K562 (cell line): Measurements from ENCODE around the gene ZNRF1. TPM values are rescaled to one million over a fixed set of nuclear protein-coding genes. Genes with fewer than 3 reads are reported as not detected.

Experiments used
- ATAC-seq: fragments of 200-7000 bp; cut with Tn5 transposase; 3 replicates; pipeline ENCODE4 v1.9.1; 2020; ENCODE audit warnings: moderate library complexity
- BruUV-seq: library from RNA; stranded (reverse); fragments of 400-500 nt; replicated peaks from 2 replicates; lab custom pipeline; 2021; lab: Mats Ljungman, UMichigan
- CTCF ChIA-PET: fragments of 300-600 bp; formaldehyde crosslinking; extraction: SDS; loops from one replicate; lab custom pipeline; 2021; ENCODE audit warnings: low intra/inter-chr PET ratio; lab: Yijun Ruan, JAX
- POLR2A ChIA-PET: fragments of 300-600, 350-650 bp; sonication (Branson Sonifier 250); formaldehyde crosslinking; extraction: SDS; loops from one replicate; lab custom pipeline; 2021; ENCODE audit warnings: antibody characterized with exemption, inconsistent platforms; lab: Yijun Ruan, JAX
- DNase-seq, 4 experiments: peaks; one replicate each; pipeline versions ENCODE4 v3.0.0 to v3.0.0-alpha.2; 2011 to 2018; ENCODE audit warnings: low spot score in 3 of 4, mixed read lengths in 3 of 4; ENCODE audit errors: extremely low read depth in 1 of 4
- FAIRE-seq: peaks from 2 replicates; lab custom pipeline; 2011; peaks lifted over from hg19 to GRCh38; lab: Jason Lieb, UNC
- H2AFZ ChIP-seq: 2 replicates; pipeline ENCODE4 v1.6.0; 2011; ENCODE audit warnings: low read depth, low read length, control low read depth, inconsistent platforms
- H3K27ac ChIP-seq: fragments of 200-600 bp; 3 replicates; pipeline ENCODE4 v1.8.0; 2011; ENCODE audit warnings: low read depth, mild to moderate bottlenecking, control low read depth, inconsistent platforms, low read length, moderate library complexity, mixed read lengths; ENCODE audit errors: extremely low read depth
- H3K27me3 ChIP-seq, 2 experiments: fragments of 300-600 bp in 1 of 2; 2 replicates in 1 of 2; 3 replicates in 1 of 2; pipeline versions ENCODE4 v1.6.0 to v1.8.0; 2011; ENCODE audit warnings: inconsistent platforms in 2 of 2, low read length in 2 of 2, mild to moderate bottlenecking in 1 of 2, mixed read lengths in 1 of 2, moderate library complexity in 1 of 2; ENCODE audit not compliant: control insufficient read depth in 2 of 2, insufficient read depth in 2 of 2
- H3K36me3 ChIP-seq: fragments of 300-600 bp; 3 replicates; pipeline ENCODE4 v1.8.0; 2011; ENCODE audit warnings: mild to moderate bottlenecking, low read length, inconsistent platforms; ENCODE audit not compliant: control insufficient read depth, insufficient read depth
- H3K4me1 ChIP-seq, 2 experiments: fragments of 200-600 bp in 1 of 2; replicated peaks in 1 of 2; 2 replicates in 1 of 2; 3 replicates in 1 of 2; pipeline versions ENCODE4 v1.5.1 to v1.8.0; 2011; ENCODE audit warnings: inconsistent platforms in 2 of 2, low read length in 2 of 2, mild to moderate bottlenecking in 1 of 2, mixed read lengths in 1 of 2, moderate library complexity in 1 of 2; ENCODE audit not compliant: control insufficient read depth in 2 of 2, insufficient read depth in 2 of 2
- H3K4me2 ChIP-seq: 2 replicates; pipeline ENCODE4 v1.6.1; 2011; ENCODE audit warnings: low read length, control low read depth, inconsistent platforms, mixed read lengths; ENCODE audit not compliant: insufficient read depth
- H3K4me3 ChIP-seq: fragments of 200-600 bp; sonication (generic), shearing (Covaris generic); 2 replicates; pipeline ENCODE4 v1.5.1; 2016; ENCODE audit warnings: control low read depth, inconsistent platforms
- H3K79me2 ChIP-seq: fragments of 200-600 bp; 3 replicates; pipeline ENCODE4 v1.8.0; 2011; ENCODE audit warnings: low read length, inconsistent platforms; ENCODE audit not compliant: control insufficient read depth, insufficient read depth
- H3K9ac ChIP-seq, 2 experiments: 2 replicates each; pipeline versions ENCODE4 v1.6.0 to v1.6.1; 2011; ENCODE audit warnings: low read depth in 2 of 2, low read length in 2 of 2, control low read depth in 1 of 2, inconsistent platforms in 1 of 2, mild to moderate bottlenecking in 1 of 2, mixed read lengths in 1 of 2; ENCODE audit not compliant: insufficient read depth in 1 of 2
- H3K9me1 ChIP-seq: one replicate; pipeline ENCODE4 v1.6.0; 2011; ENCODE audit warnings: inconsistent platforms, mild to moderate bottlenecking, low read length, moderate library complexity; ENCODE audit not compliant: control insufficient read depth, insufficient read depth
- H3K9me3 ChIP-seq: replicated peaks from 2 replicates; pipeline ENCODE4 v1.5.1; 2011; ENCODE audit warnings: low read depth, low read length, inconsistent platforms; ENCODE audit not compliant: control insufficient read depth, insufficient read depth
- H4K20me1 ChIP-seq: replicated peaks from 2 replicates; pipeline ENCODE4 v1.6.1; 2011; ENCODE audit warnings: low read length, inconsistent platforms, mixed read lengths; ENCODE audit not compliant: control insufficient read depth, insufficient read depth
- CBFA2T3 ChIP-seq: fragments of 450-650 bp; IDR thresholded peaks from 2 replicates; pipeline ENCODE4 v1.6.1; 2017
- MXI1 ChIP-seq: IDR thresholded peaks from 2 replicates; pipeline ENCODE4 v1.6.1; 2011; ENCODE audit warnings: low read depth, mild to moderate bottlenecking, improper control_type of control experiment, low read length
- NR3C1 ChIP-seq: sonication (generic); formaldehyde crosslinking; IDR thresholded peaks from 2 replicates; pipeline ENCODE4 v1.8.1; 2022; ENCODE audit warnings: missing genetic modification reagents
- ZNF717 ChIP-seq: fragments of 250-450 bp; sonication (Bioruptor Pico); IDR thresholded peaks from 2 replicates; pipeline ENCODE4 v1.5.0; 2021
- WGBS: fragments of 100-300 bp; shearing (Covaris generic); methylation state at CpG from one replicate; pipeline ENCODE4 v1.1.6; 2016; ENCODE audit warnings: low coverage, mixed read lengths; ENCODE audit not compliant: insufficient coverage; ENCODE audit errors: missing lambda C conversion rate; 5-methylcytosine and 5-hydroxymethylcytosine counted together
- in situ Hi-C: fragments of 300-500 bp; cut with MboI; formaldehyde crosslinking; loops from 4 replicates; pipeline ENCODE4 v1.15.0; 2018; ENCODE audit warnings: inconsistent platforms, mixed read lengths
- intact Hi-C: fragments of 100-400 bp; cut with micrococcal nuclease; formaldehyde crosslinking; loops from 2 replicates; pipeline ENCODE4 v1.14.2; 2022
- polyA plus RNA-seq, 8 experiments: library from polyadenylated mRNA; depleted of rRNA in 4 of 8; stranded (reverse) in 5 of 8; unstranded in 3 of 8; fragments of >200 nt; fragmentation: Nextera tagmentation in 2 of 8; fragmentation: Illumina TruSeq in 1 of 8; extraction: Ambion mirVana in 2 of 8; extraction: Trizol in 1 of 8; gene quantifications; 2 replicates each; pipeline versions ENCODE4 v1.2.1 to v1.2.3, GENCODE V29; 2011 to 2014; ENCODE audit warnings: inconsistent platforms in 1 of 8, missing spikeins in 1 of 8
- total RNA-seq, 7 experiments: library from RNA; depleted of rRNA in 6 of 7; stranded (reverse); fragments of >200 nt in 6 of 7; fragmentation: Illumina TruSeq in 2 of 7; extraction: Trizol in 2 of 7; gene quantifications; 2 replicates each; pipeline versions ENCODE4 v1.2.1 to v1.2.3, GENCODE V29; 2011 to 2021; ENCODE audit warnings: low replicate concordance in 1 of 7
- TF ChIP-seq, protein P1 (sequence below), 2 experiments: IDR thresholded peaks in 1 of 2; conservative IDR thresholded peaks in 1 of 2; 2 replicates each; pipeline ENCODE4 v1.6.1; 2016; ENCODE audit warnings: low read depth in 2 of 2, mild to moderate bottlenecking in 1 of 2, missing compliant biosample characterization in 1 of 2, missing genetic modification characterization in 1 of 2, moderate library complexity in 1 of 2
- TF ChIP-seq, protein P2 (sequence below): sonication (generic); formaldehyde crosslinking; IDR thresholded peaks from 2 replicates; pipeline ENCODE4 v1.8.1; 2023; ENCODE audit warnings: mild to moderate bottlenecking, missing genetic modification reagents
- TF ChIP-seq, protein P3 (sequence below): fragments of 200-800 bp; sonication (Bioruptor generic); IDR thresholded peaks from 2 replicates; pipeline ENCODE4 v1.6.1; 2017; ENCODE audit warnings: missing genetic modification characterization, missing compliant biosample characterization
- TF ChIP-seq, protein P4 (sequence below): fragments of 450-650 bp; IDR thresholded peaks from 2 replicates; pipeline ENCODE4 v1.6.1; 2016; ENCODE audit warnings: antibody characterized with exemption
- TF ChIP-seq, protein P5 (sequence below): fragments of 250-450 bp; sonication (Bioruptor Pico); IDR thresholded peaks from 2 replicates; pipeline ENCODE4 v1.9.0; 2021; ENCODE audit warnings: mild to moderate bottlenecking, inconsistent platforms

ZNRF1 gene
- total and polyA plus RNA-seq, 9 of the 15 experiments (the other 6 are each of a cell fraction or from before 2014, with no cell fraction given): 9.5 to 37.7 (median 20.0) TPM

DNA sequence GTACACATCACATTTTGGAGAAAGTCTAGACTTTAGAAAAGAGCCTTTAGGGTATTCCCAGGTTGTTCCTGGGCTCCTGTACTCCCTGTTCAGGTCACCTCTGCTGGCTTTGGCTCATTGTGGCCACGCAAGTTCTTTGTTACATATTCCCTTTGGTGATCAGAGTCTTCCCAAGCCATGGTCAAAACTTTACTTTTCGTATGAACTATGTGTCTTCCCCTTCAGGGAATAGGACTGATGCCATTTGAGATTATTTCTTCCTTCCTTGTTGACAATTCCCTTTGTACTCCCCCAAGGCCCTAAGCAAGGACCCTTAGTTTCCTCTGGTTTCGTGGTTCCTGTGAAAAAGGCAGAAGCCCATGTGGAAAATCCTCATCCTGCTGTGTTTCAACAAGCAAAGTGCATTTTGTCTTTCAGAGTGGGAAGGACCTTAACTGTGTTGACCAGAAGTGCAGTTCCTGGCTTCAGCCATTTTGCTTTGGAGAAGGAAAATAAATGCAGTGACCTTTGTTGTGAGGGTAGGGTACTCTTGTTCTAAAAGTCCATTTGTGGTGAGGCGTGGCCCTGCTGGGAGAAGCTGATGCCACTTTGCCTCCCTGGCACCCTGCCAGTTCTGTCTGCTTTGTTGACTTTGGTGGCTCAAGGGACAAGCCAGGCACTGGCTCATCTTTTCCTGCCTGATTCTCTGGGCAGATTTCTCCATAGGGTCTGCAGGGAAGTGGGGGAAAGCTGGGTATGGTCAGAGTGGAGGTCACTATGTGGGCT is 55.1 kb downstream of the ZNRF1 start:
- peak in 2 of 4 experiments; percentile 20 to 49 for DNase-seq
- no TSS peak for BruUV-seq
- 44% methylated on average over 4 of the region's 4 CpGs for WGBS
- Histone ChIP-seq H3K27me3 (no peaks in the 10 kb centered on the region), H3K4me2 (no peak overlapping the region), H3K9me1 (no peaks in the 10 kb centered on the region), H3K27ac (peak overlapping the region; percentile 43), H3K4me1 (peaks cover 8 to 37% of the 10 kb centered on the region in 2 experiments; a peak in 4 of 5 replicates), H3K36me3 (no peaks in the 10 kb centered on the region), H3K79me2 (peaks cover 87% of the 10 kb centered on the region), H3K9ac (peak overlapping the region; percentile 28 to 70; a peak in 2 of 4 replicates), H3K4me3 (no peak overlapping the region), H3K9me3 (0 out of 2 replicates have a peak, but pooled peaks cover 5% of the 10 kb centered on the region), H2AFZ (no peak overlapping the region; the same call in 1 of the 2 replicates), H4K20me1 (no peaks in the 10 kb centered on the region)
- in situ Hi-C loops (no loop called here), intact Hi-C loops (no loop called here)
- CTCF ChIA-PET: no interaction called here
- FAIRE-seq: peak; percentile 42
- peak; percentile 34; the same call in 2 of the 3 replicates for ATAC-seq
- POLR2A ChIA-PET: interaction anchor here (0.6 to 2.5 kb wide), 4 partner anchors 10 to 275 kb away, joined by 3 to 25 read pairs (median 5); no protein-coding TSS in a partner anchor
- TF ChIP-seq MXI1 (no peak), ZNF717 (CRISPR knock-in tag) (no peak), CBFA2T3 (peak; percentile 15; the same call in 1 of the 2 replicates), NR3C1 (CRISPR knock-in tag) (no peak)
- TF ChIP-seq, protein P1, sequence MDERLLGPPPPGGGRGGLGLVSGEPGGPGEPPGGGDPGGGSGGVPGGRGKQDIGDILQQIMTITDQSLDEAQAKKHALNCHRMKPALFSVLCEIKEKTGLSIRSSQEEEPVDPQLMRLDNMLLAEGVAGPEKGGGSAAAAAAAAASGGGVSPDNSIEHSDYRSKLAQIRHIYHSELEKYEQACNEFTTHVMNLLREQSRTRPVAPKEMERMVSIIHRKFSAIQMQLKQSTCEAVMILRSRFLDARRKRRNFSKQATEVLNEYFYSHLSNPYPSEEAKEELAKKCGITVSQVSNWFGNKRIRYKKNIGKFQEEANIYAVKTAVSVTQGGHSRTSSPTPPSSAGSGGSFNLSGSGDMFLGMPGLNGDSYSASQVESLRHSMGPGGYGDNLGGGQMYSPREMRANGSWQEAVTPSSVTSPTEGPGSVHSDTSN (CRISPR knock-in tag; IDR thresholded peaks at IDR 0.05; ENCODE audit: low read depth): no peak
- TF ChIP-seq, protein P1 (tag; conservative IDR thresholded peaks at IDR 0.05; ENCODE audit: low read depth): no peak
- TF ChIP-seq, protein P2, sequence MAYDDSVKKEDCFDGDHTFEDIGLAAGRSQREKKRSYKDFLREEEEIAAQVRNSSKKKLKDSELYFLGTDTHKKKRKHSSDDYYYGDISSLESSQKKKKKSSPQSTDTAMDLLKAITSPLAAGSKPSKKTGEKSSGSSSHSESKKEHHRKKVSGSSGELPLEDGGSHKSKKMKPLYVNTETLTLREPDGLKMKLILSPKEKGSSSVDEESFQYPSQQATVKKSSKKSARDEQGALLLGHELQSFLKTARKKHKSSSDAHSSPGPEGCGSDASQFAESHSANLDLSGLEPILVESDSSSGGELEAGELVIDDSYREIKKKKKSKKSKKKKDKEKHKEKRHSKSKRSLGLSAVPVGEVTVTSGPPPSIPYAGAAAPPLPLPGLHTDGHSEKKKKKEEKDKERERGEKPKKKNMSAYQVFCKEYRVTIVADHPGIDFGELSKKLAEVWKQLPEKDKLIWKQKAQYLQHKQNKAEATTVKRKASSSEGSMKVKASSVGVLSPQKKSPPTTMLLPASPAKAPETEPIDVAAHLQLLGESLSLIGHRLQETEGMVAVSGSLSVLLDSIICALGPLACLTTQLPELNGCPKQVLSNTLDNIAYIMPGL (CRISPR knock-in tag): no peak
- TF ChIP-seq, protein P3, sequence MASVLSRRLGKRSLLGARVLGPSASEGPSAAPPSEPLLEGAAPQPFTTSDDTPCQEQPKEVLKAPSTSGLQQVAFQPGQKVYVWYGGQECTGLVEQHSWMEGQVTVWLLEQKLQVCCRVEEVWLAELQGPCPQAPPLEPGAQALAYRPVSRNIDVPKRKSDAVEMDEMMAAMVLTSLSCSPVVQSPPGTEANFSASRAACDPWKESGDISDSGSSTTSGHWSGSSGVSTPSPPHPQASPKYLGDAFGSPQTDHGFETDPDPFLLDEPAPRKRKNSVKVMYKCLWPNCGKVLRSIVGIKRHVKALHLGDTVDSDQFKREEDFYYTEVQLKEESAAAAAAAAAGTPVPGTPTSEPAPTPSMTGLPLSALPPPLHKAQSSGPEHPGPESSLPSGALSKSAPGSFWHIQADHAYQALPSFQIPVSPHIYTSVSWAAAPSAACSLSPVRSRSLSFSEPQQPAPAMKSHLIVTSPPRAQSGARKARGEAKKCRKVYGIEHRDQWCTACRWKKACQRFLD (CRISPR knock-in tag): no peak
- TF ChIP-seq, protein P4, sequence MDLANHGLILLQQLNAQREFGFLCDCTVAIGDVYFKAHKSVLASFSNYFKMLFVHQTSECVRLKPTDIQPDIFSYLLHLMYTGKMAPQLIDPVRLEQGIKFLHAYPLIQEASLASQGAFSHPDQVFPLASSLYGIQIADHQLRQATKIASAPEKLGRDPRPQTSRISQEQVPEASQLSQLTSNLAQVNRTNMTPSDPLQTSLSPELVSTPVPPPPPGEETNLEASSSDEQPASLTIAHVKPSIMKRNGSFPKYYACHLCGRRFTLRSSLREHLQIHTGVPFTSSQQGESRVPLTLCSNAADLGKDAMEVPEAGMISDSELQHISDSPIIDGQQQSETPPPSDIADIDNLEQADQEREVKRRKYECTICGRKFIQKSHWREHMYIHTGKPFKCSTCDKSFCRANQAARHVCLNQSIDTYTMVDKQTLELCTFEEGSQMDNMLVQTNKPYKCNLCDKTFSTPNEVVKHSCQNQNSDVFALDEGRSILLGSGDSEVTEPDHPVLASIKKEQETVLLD: no peak
- TF ChIP-seq, protein P5, sequence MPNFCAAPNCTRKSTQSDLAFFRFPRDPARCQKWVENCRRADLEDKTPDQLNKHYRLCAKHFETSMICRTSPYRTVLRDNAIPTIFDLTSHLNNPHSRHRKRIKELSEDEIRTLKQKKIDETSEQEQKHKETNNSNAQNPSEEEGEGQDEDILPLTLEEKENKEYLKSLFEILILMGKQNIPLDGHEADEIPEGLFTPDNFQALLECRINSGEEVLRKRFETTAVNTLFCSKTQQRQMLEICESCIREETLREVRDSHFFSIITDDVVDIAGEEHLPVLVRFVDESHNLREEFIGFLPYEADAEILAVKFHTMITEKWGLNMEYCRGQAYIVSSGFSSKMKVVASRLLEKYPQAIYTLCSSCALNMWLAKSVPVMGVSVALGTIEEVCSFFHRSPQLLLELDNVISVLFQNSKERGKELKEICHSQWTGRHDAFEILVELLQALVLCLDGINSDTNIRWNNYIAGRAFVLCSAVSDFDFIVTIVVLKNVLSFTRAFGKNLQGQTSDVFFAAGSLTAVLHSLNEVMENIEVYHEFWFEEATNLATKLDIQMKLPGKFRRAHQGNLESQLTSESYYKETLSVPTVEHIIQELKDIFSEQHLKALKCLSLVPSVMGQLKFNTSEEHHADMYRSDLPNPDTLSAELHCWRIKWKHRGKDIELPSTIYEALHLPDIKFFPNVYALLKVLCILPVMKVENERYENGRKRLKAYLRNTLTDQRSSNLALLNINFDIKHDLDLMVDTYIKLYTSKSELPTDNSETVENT (CRISPR knock-in tag): no peak
